ENCODE measurements around the gene TMEM131.
A peak's percentile ranks its signal among the peaks of the same experiment; 100 is the strongest.
"Not testable (repeated sequence)": the region's sequence is repeated elsewhere in the genome, so short reads cannot be mapped to it uniquely, and the experiment has no call there.

Gene TMEM131

GRCh38 chr2:97950329-97951154, 45.2 kb downstream of the TMEM131 start:
- DNase-seq = no peak

GRCh38 chr2:97948926-97949325, 46.8 kb downstream of the TMEM131 start:
- no peak for DNase-seq

GRCh38 chr2:97945791-97946190, 50.0 kb downstream of the TMEM131 start:
- DNase-seq = no peak

- no peak for DNase-seq
These were observed 58.9 kb downstream of the TMEM131 start for GRCh38 chr2:97936881-97937280.

- peak; percentile 67 for DNase-seq
These were observed 59.5 kb downstream of the TMEM131 start for GRCh38 chr2:97936199-97936598.

- DNase-seq = peak; percentile 37
These were observed 60.0 kb downstream of the TMEM131 start for GRCh38 chr2:97935719-97936161.

GRCh38 chr2:97932975-97933662, 62.6 kb downstream of the TMEM131 start:
- no peak for DNase-seq

- DNase-seq = no peak
These were observed 63.9 kb downstream of the TMEM131 start for GRCh38 chr2:97931858-97932225.

- DNase-seq = no peak
These were observed 64.5 kb downstream of the TMEM131 start for GRCh38 chr2:97931118-97931857.

- no peak for DNase-seq
These were observed 67.2 kb downstream of the TMEM131 start for GRCh38 chr2:97928591-97928990.

GRCh38 chr2:97926946-97927345, 68.8 kb downstream of the TMEM131 start:
- no peak for DNase-seq

GRCh38 chr2:97924194-97924593, 71.6 kb downstream of the TMEM131 start:
- no peak for DNase-seq

- DNase-seq = no peak
These were observed 75.9 kb downstream of the TMEM131 start for GRCh38 chr2:97919858-97920257.

GRCh38 chr2:97918818-97919217, 76.9 kb downstream of the TMEM131 start:
- DNase-seq = no peak

GRCh38 chr2:97917668-97918067, 78.1 kb downstream of the TMEM131 start:
- DNase-seq = not testable (repeated sequence)

- no peak for DNase-seq
These were observed 81.0 kb downstream of the TMEM131 start for GRCh38 chr2:97914691-97915213.

GRCh38 chr2:97913846-97914245, 81.9 kb downstream of the TMEM131 start:
- no peak for DNase-seq

GRCh38 chr2:97911922-97912575, 83.7 kb downstream of the TMEM131 start:
- DNase-seq = no peak

- DNase-seq = no peak
These were observed 84.4 kb downstream of the TMEM131 start for GRCh38 chr2:97911206-97911921.

GRCh38 chr2:97910403-97911205, 85.1 kb downstream of the TMEM131 start:
- DNase-seq = no peak

- no peak for DNase-seq
These were observed 87.5 kb downstream of the TMEM131 start for GRCh38 chr2:97908208-97908676.
